ENCODE data around the gene YIPF7.

YIPF7 gene

GRCh38 chr4:44651425-44651824, at the start of gene YIPF7:
Gene YIPF7, minus strand, starts transcription at chr4:44651625. Its CDS starts 1,525 bp downstream, at chr4:44650100.
- Mint-ChIP-seq H3K27me3 (peaks cover 3% of the 10 kb centered on the region), H3K36me3 (no peaks in the 10 kb centered on the region), H3K4me3 (no peak within 1 kb of the TSS), H3K4me1 (ENCODE audit: low read depth) (no peaks in the 10 kb centered on the region), H3K27ac (no peak within 1 kb of the TSS), H3K9me3 (ENCODE audit: low read depth) (no peaks in the 10 kb centered on the region)

GRCh38 chr4:44701037-44701436, 49.6 kb upstream of the YIPF7 start:
- H3K4me1 Mint-ChIP-seq (ENCODE audit: low read depth): no peaks in the 10 kb centered on the region
- no peak overlapping the region for H3K27ac Mint-ChIP-seq
- H3K27me3 Mint-ChIP-seq: no peaks in the 10 kb centered on the region
- H3K36me3 Mint-ChIP-seq: peaks cover 11% of the 10 kb centered on the region
- H3K9me3 Mint-ChIP-seq (ENCODE audit: low read depth): no peaks in the 10 kb centered on the region
- H3K4me3 Mint-ChIP-seq: no peak overlapping the region

GRCh38 chr4:44700427-44700826, 49.0 kb upstream of the YIPF7 start:
- Mint-ChIP-seq H3K36me3 (peaks cover 14% of the 10 kb centered on the region), H3K27ac (no peak overlapping the region), H3K9me3 (ENCODE audit: low read depth) (no peaks in the 10 kb centered on the region), H3K4me1 (ENCODE audit: low read depth) (peaks cover 2% of the 10 kb centered on the region), H3K4me3 (no peak overlapping the region), H3K27me3 (no peaks in the 10 kb centered on the region)

- Mint-ChIP-seq H3K4me3 (no peak overlapping the region), H3K9me3 (ENCODE audit: low read depth) (no peaks in the 10 kb centered on the region), H3K27ac (peak overlapping the region; percentile 11), H3K36me3 (peaks cover 21% of the 10 kb centered on the region), H3K27me3 (no peaks in the 10 kb centered on the region), H3K4me1 (ENCODE audit: low read depth) (peaks cover 37% of the 10 kb centered on the region)
Observed at GRCh38 chr4:44684648-44685047, 33.2 kb upstream of the YIPF7 start.

DNA sequence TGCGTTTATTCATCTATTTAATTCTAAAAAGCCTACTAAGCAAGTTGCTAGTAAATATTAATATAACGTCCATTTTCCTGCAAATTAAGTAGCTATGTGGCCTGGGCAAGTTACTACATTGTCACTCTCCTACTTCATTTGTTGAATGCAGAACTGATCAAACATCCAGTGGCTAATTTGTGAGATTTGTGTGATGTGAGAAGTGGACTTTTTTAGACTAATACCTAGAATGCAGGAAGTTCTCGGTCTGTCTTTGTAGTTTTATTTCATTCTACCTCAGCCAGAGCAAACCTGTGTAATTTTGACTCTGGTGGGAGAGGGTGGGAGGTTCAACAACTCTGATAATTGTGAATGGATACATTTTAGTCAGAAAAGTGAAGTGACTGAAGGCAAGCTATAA, 27.6 kb upstream of the YIPF7 start:
- H3K27me3 Mint-ChIP-seq: no peaks in the 10 kb centered on the region
- no peaks in the 10 kb centered on the region for H3K9me3 Mint-ChIP-seq (ENCODE audit: low read depth)
- H3K27ac Mint-ChIP-seq: peak overlapping the region; percentile 97
- peaks cover 8% of the 10 kb centered on the region for H3K36me3 Mint-ChIP-seq
- H3K4me3 Mint-ChIP-seq: peak overlapping the region; percentile 93
- H3K4me1 Mint-ChIP-seq (ENCODE audit: low read depth): peaks cover 37% of the 10 kb centered on the region

DNA sequence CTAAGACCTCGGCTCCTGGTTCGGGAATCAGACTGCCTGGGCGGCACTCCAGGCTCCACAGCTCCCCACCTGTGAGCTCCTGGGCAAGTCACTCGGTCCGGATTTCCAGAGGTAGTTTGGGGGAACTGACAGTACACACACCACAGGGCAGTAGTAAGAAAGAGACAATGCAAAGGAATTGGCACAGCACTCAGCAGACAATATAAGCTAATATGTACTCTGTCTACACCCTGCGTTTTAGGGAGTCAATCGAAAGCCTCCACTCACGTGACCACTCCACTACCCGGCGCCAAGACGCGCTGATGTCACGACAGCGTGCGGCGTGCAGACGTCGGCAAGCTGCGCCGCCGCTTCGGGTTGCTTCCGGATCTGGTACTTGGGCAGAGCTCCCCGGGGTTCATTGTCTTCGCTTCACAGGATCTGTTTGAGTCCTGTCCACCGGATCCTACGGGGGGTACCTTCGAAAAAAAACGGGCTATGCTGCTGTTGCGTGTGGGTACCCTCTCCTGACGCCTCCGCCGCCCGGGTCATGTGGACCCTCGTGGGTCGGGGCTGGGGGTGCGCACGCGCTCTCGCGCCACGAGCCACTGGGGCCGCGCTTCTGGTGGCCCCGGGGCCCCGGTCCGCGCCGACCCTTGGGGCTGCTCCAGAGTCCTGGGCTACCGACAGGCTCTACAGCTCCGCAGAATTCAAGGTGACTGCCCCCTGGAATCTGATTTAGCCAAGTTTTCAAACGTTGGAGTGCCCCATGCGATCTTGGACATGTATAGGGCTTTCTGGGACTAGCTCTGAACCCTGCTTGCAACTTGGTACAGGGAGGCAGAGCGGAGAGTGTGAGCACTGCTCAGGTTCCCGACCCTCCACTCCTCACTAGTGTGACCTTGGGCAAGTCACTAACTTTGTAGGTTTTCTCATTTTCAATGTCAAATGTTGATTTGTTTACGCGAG, 26.9 kb upstream of the YIPF7 start, which contains the start of gene GUF1:
Gene GUF1 (plus strand): TSS at position 327 of the 948 bp plus-strand sequence. CDS start 203 bp downstream, at position 530.
- H3K4me3 Mint-ChIP-seq: peak within 1 kb of the TSS; percentile 93
- H3K27me3 Mint-ChIP-seq: no peaks in the 10 kb centered on the region
- peaks cover 6% of the 10 kb centered on the region for H3K36me3 Mint-ChIP-seq
- H3K9me3 Mint-ChIP-seq (ENCODE audit: low read depth): no peaks in the 10 kb centered on the region
- peak within 1 kb of the TSS; percentile 97 for H3K27ac Mint-ChIP-seq
- H3K4me1 Mint-ChIP-seq (ENCODE audit: low read depth): peaks cover 36% of the 10 kb centered on the region

- Mint-ChIP-seq H3K9me3 (ENCODE audit: low read depth) (no peaks in the 10 kb centered on the region), H3K27ac (no peak overlapping the region), H3K27me3 (no peaks in the 10 kb centered on the region), H3K4me3 (no peak overlapping the region), H3K36me3 (peaks cover 2% of the 10 kb centered on the region), H3K4me1 (ENCODE audit: low read depth) (peaks cover 18% of the 10 kb centered on the region)
Observed at GRCh38 chr4:44675366-44675765, 23.9 kb upstream of the YIPF7 start.

DNA sequence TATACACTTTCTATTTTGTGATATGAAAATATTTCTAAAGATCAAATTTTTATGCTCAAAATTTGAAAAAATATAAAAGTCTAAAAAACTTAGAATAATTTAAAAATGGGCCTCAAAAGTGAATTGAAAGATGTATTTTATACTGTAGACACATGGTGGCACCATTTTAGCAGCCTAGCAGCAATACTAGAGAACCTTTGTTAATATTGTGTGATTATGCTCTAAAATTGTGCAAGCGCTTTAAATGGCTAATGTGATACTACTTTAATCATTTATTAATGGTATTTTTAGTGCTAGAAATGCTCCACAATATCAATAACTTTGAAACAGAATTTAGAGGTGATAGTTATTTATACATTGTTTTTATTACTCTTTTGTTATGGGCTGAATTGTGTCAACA, 23.0 kb upstream of the YIPF7 start:
- no peaks in the 10 kb centered on the region for H3K9me3 Mint-ChIP-seq (ENCODE audit: low read depth)
- no peaks in the 10 kb centered on the region for H3K27me3 Mint-ChIP-seq
- H3K4me1 Mint-ChIP-seq (ENCODE audit: low read depth): peaks cover 12% of the 10 kb centered on the region
- H3K4me3 Mint-ChIP-seq: no peak overlapping the region
- peaks cover 2% of the 10 kb centered on the region for H3K36me3 Mint-ChIP-seq
- no peak overlapping the region for H3K27ac Mint-ChIP-seq

- Mint-ChIP-seq H3K27me3 (peaks cover 5% of the 10 kb centered on the region), H3K27ac (no peak overlapping the region)
Observed at GRCh38 chr4:44671636-44672035, 20.2 kb upstream of the YIPF7 start.

DNA sequence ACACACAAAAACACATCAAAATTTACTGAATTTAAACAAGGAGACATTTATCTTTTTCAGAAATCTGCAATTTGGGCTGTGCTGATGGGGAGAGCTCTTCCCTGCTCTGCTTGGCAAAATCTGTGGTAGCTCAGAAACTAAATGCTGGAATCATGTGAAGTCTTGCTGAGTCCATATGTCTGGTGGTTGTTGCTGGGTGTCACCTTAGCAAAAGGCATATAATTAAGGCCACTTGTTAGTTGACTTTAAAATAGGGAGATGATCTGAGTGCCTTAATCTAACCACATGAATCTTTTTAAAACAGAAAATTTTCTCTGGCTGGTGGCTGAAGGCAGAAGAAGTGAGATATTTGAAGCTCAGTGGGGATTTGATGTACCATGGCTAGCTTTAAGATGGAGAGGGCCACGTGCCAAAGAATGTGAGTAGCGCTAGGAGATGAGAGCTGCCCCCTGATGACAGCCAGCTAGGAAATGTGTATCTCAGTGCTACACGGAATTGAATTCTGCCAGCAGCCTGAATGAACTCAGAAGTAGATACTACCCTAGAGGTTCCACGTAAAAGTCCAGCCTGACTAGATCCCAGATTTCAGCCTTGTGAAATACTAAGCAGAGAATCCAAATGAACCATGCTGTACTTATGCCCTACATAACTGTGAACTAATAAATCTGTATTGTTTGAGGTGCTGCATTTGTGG, 19.2 kb upstream of the YIPF7 start:
- Mint-ChIP-seq H3K27me3 (peaks cover 5% of the 10 kb centered on the region), H3K4me3 (no peak overlapping the region), H3K9me3 (ENCODE audit: low read depth) (no peaks in the 10 kb centered on the region), H3K27ac (no peak overlapping the region), H3K4me1 (ENCODE audit: low read depth) (no peaks in the 10 kb centered on the region), H3K36me3 (no peaks in the 10 kb centered on the region)

More at GRCh38 chr4:44671636-44672035, 20.2 kb upstream of the YIPF7 start:
- no peaks in the 10 kb centered on the region for H3K36me3 Mint-ChIP-seq
- H3K4me3 Mint-ChIP-seq: no peak overlapping the region
- no peaks in the 10 kb centered on the region for H3K4me1 Mint-ChIP-seq (ENCODE audit: low read depth)
- H3K9me3 Mint-ChIP-seq (ENCODE audit: low read depth): no peaks in the 10 kb centered on the region

- H3K9me3 Mint-ChIP-seq (ENCODE audit: low read depth): no peaks in the 10 kb centered on the region
- no peak overlapping the region for H3K27ac Mint-ChIP-seq
- H3K36me3 Mint-ChIP-seq: no peaks in the 10 kb centered on the region
- no peaks in the 10 kb centered on the region for H3K4me1 Mint-ChIP-seq (ENCODE audit: low read depth)
- H3K4me3 Mint-ChIP-seq: no peak overlapping the region
- peaks cover 5% of the 10 kb centered on the region for H3K27me3 Mint-ChIP-seq
Observed at GRCh38 chr4:44668526-44668925, 17.1 kb upstream of the YIPF7 start.

GRCh38 chr4:44663539-44664263, 12.3 kb upstream of the YIPF7 start:
- no peaks in the 10 kb centered on the region for H3K36me3 Mint-ChIP-seq
- H3K27me3 Mint-ChIP-seq: peaks cover 1% of the 10 kb centered on the region
- no peak overlapping the region for H3K4me3 Mint-ChIP-seq
- H3K9me3 Mint-ChIP-seq (ENCODE audit: low read depth): no peaks in the 10 kb centered on the region
- no peaks in the 10 kb centered on the region for H3K4me1 Mint-ChIP-seq (ENCODE audit: low read depth)
- no peak overlapping the region for H3K27ac Mint-ChIP-seq

DNA sequence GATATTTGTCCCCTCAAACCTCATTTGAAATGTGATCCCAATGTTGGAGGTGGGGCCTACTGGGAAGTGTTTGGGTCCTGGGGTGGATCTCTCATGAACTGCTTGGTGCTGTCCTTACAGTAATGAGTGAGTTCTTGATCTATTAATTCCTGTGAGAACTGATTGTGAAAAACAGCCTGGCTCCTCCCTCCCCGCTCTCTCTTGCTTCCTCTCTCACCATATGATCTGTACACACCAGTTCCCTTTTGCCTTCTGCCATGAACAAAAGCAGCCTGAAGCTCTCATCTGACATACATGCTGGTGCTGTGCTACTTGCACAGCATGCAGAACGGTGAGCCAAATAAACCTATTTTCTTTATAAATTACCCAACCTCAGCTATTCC, 11.2 kb upstream of the YIPF7 start:
- no peaks in the 10 kb centered on the region for H3K9me3 Mint-ChIP-seq (ENCODE audit: low read depth)
- no peaks in the 10 kb centered on the region for H3K36me3 Mint-ChIP-seq
- no peaks in the 10 kb centered on the region for H3K4me1 Mint-ChIP-seq (ENCODE audit: low read depth)
- H3K4me3 Mint-ChIP-seq: no peak overlapping the region
- H3K27ac Mint-ChIP-seq: no peak overlapping the region
- H3K27me3 Mint-ChIP-seq: peaks cover 6% of the 10 kb centered on the region

- H3K4me1 Mint-ChIP-seq (ENCODE audit: low read depth): no peaks in the 10 kb centered on the region
- H3K27me3 Mint-ChIP-seq: peaks cover 10% of the 10 kb centered on the region
- no peaks in the 10 kb centered on the region for H3K36me3 Mint-ChIP-seq
- no peak overlapping the region for H3K4me3 Mint-ChIP-seq
- no peaks in the 10 kb centered on the region for H3K9me3 Mint-ChIP-seq (ENCODE audit: low read depth)
- no peak overlapping the region for H3K27ac Mint-ChIP-seq
Observed at GRCh38 chr4:44661940-44662622, 10.7 kb upstream of the YIPF7 start.
